Globus pallidus (tissue), 1 donor: ENCODE data around the gene FN1.
"Not testable (repeated sequence)": the region's sequence is repeated elsewhere in the genome, so short reads cannot be mapped to it uniquely, and the experiment has no call there.

Experiments
- DNase-seq: peaks from one replicate; pipeline ENCODE4 v3.0.0-alpha.2; 2015; ENCODE audit warnings: low spot score

Gene FN1

DNA sequence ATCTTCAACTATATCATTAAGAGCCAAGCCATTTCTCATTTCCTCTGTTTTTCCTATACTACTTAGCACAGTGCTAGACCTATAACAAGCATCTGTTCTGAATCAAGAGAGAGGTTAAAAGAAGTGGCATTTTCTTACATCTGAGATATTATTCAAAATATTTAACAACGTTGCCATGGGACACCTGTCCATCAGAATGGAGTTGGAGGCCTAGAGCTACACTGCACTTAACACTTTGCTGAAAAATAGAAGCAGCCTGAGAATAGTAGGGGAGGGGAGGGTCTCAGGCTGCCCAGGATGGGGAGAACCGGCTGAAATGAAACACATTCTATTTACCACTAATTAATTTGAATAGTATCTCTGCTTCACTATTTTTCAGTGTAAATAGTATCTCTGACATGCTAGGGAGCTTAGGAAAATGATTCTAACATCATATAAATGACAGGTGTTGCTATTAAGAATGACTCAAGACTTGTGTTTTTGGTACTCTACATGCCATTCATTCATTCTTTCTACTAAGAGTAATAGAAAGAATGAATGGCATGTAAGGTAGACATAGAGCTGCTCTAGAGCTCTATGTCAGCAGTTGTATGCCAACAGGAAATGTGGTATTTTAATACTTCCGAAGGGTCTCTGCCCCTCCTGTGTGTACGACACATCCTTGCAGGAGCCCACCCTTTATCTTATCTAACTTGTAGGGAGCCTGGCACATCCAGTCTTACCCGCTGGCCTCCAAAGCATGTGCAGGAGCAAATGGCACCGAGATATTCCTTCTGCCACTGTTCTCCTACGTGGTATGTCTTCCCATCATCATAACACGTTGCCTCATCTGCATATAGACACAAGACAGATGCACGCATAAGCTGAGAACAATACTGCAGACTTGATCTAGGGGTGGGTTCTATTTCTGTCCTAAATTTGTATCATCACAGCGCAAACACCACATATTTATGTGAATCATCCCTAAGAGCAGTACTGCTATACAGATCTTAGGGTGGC is 71.4 kb downstream of the FN1 start:
- no peak for DNase-seq

DNA sequence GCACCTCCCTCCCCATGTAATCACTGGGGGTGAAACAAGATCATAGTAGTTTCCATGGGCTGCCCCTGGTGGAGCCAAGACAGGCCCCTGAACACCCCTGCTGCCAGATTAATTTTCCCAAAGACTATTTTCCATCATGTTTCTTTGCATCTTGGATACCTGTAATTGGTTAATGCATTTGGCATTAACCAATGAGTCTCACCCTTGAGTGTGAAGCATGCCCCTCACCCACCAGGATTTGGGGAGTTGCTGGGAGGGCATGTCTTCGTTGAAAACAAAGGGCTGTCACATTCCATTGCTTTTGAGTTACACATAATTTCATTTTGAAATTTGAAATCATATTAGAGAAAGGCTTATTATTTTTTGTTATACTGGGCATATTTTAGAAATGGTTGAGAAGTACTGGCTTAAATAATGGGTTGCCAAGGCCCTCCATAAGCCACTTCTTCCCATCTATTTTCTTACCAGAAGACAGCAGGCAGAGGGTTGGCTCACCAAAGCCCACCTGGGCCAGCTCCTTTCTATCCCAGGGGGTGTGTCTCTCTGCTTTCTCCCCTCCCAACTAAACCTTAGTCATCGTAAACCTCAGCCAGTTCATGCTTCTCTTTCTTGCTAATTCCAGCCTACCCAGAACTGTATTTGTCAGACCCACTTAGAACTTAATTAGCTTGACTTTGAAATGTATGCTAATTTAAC is 72.3 kb downstream of the FN1 start:
- no peak for DNase-seq

- no peak for DNase-seq
Observed at GRCh38 chr2:215363039-215363438, 72.8 kb downstream of the FN1 start.

GRCh38 chr2:215362562-215362904 is 73.3 kb downstream of the FN1 start:
- no peak for DNase-seq

DNA sequence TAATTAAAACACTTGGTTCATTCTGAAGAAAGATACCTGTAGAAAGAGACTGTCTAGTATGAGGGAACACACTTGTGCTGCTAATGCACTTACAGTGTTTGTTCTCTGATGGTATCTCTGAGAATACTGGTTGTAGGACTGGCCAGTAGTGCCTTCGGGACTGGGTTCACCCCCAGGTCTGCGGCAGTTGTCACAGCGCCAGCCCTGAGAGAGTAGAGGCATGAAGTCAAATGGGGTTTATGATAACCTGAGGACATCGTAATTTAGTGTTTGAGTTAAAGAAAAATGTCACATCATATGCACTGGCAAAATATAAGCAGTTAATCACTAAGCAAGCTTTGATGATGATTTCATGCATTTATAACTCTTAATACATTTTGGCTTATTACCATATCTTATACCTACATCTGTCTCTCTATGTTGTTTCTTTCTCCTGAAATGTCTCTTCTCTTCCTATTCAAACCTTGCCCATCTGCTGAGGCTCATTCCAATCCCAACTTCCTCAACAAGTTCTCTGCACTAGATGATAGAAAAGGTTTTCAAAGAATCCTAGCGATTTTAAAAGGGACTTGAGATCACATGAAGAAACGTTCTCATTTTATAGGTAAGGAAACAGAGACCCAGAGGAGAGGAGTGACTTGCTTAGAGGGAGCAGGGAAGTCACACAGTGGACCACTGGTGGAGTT is 73.8 kb downstream of the FN1 start:
- no peak for DNase-seq

GRCh38 chr2:215361211-215361875 is 74.5 kb downstream of the FN1 start:
- DNase-seq: no peak

DNA sequence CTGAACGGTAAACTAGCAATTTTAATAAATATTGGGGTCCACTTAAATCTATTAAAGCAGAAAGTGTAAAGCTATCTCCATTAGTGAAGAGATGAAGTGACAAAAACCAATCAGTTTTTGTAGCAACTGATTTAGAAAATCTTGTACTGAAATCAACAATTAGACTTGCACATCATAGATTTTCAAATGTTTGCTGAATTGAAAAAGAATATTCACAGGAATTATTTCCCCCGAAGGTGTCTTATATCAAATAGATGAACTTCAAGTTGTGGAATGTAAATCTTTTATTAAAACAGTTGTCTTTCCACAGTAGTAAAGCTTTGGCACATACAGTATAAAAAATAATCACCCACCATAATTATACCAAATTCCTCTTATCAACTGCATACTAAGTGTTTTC is 75.3 kb downstream of the FN1 start:
- DNase-seq: no peak

GRCh38 chr2:215360059-215360458 is 75.8 kb downstream of the FN1 start:
- not testable (repeated sequence) for DNase-seq

DNA sequence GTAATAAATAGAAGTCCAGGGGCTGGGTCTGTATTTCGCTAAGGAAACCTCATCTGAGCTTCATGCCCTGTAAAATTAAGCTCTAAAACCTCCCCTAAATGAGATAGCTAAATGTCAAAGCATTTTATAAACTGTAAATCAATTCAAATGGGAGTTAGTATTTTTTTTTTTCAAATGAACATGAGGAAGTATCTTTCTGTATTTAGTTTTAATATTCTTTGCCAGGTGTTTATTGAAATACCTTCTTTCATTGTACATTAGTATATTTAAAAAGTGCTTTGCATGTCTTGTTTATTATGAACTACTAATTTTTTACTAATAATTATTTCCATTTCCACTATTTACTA is 76.3 kb downstream of the FN1 start:
- DNase-seq: no peak

- no peak for DNase-seq
Observed at GRCh38 chr2:215358891-215359575, 76.8 kb downstream of the FN1 start.

GRCh38 chr2:215358312-215358845 is 77.5 kb downstream of the FN1 start:
- DNase-seq: no peak

- no peak for DNase-seq
Observed at GRCh38 chr2:215357660-215358059, 78.2 kb downstream of the FN1 start.

GRCh38 chr2:215356948-215357461 is 78.9 kb downstream of the FN1 start:
- no peak for DNase-seq

- no peak for DNase-seq
Observed at GRCh38 chr2:215356334-215356947, 79.4 kb downstream of the FN1 start.

DNA sequence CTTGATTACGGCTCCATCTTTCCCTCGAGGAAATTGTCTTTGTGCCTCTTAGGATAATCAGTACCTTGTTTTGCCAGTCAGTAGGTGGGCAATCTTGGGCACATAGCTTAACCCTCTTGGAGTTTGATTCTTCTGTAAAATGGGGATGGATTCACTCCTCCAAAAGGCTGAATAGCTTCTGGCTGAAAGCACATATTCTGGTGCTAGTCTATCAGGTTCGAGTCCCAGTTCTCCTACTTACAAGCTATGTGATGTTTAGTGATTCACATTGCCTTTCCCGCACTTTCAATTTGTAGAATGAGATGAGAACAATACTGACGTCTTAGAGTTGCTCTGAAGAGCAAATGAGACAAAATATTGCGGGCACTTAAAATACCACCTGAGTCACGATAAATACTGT is 80.1 kb downstream of the FN1 start:
- no peak for DNase-seq

- no peak for DNase-seq
Observed at GRCh38 chr2:215354771-215355695, 80.8 kb downstream of the FN1 start.

- DNase-seq: no peak
Observed at GRCh38 chr2:215352602-215353001, 83.3 kb downstream of the FN1 start.

GRCh38 chr2:215347878-215348277 is 88.0 kb downstream of the FN1 start:
- DNase-seq: no peak

DNA sequence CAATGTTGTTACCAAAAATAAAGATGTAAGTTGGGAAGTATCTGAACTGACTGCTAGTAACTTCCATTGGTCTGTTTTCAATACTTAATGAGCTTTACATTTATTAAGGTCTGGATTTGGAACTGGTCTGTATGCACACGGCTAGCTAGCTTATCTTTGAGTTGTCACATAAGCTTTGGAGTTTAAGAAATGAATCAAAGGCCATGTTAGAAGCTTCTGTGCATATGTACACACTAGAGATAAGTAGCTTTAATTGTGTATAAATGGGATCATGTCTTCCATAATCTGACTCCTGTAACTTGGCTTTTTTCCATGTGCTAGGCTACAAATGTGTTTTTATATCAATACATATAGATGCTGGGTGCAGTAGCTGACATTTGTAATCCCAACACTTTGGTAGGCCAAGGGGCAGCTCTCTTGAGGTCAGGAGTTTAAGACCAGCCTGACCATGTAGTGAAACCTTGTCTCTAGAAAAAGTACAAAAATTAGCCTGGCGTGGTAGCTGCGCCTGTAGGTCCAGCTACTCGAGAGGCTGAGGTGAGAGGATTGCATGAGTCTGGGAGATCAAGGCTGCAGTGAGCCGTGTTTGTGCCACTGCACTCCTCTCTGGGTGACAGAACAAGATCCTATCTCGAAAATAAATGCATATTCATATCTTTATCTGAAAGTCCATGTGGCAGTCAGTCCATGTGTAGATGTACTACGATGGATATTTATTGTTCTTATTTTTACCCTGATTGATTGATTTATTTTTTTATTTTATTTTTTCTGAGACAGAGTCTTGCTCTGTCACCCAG is 96.8 kb downstream of the FN1 start:
- no peak for DNase-seq
